Measurements from ENCODE around the gene NUDC.
A peak's percentile ranks its signal among the peaks of the same experiment; 100 is the strongest.
"Not testable (repeated sequence)": the region's sequence is repeated elsewhere in the genome, so short reads cannot be mapped to it uniquely, and the experiment has no call there.

NUDC gene

DNA sequence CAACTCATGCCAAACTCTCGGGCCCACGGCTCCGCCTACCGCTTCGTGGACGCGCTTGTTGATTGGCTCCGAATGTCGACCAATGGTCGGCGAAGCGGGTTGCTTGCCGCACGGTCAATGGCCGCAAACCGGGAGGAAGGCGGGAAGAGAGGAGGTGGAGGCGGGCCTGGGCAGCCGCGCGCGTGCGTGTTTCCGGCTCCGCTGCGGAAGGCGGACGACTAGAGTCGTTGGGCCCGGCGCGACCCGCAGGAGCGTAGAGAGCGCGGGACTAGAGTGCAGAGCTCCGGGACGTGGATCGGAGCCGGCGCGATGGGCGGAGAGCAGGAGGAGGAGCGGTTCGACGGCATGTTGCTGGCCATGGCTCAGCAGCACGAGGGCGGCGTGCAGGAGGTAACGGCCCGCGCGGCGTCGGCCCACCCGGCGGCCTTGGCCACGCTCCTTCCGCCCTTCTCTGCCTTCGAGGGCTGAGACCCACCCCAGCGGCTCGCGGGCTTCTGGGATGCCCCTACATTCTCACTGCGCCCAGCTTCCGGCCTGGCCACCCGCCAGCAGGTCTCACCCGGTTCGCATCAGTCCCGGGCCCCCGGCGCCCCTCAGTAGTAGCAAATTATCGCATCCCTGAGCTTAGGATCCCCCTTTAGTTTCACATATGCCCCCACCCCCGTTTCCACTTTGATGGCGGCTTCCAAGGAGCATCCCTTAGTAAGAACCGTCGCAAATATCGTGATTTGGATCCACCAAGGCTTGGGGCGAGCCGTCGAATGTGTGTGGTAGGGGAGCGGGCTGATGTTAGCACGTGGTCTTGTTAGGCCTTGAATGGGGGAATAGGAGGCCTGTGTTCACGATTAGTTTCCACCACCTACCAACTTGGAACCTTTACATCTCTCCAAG is at the start of gene NUDC:
Gene NUDC, plus strand, starts transcription at position 204 of the 891 bp plus-strand sequence. Its CDS starts 106 bp downstream, at position 310.
- DNase-seq: peak; percentile 95

DNA sequence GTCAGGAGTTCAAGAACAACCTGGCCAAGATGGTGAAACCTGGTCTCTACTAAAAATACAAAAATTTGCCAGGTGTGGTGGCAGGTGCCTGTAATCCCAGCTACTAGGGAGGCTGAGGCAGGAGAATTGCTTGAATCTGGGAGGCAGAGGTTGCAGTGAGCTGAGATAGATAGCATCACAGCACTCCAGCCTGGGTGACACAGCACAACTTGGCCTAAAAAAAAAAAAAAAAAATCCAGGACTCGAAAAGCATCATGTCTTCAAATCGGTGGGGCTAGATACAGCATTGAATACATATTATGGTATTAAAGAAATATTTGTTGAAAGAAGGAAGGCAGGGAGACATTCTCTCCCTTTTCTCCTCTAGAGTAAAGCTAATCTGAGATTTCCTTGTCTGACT is 48.4 kb upstream of the NUDC start:
- DNase-seq: not testable (repeated sequence)

DNA sequence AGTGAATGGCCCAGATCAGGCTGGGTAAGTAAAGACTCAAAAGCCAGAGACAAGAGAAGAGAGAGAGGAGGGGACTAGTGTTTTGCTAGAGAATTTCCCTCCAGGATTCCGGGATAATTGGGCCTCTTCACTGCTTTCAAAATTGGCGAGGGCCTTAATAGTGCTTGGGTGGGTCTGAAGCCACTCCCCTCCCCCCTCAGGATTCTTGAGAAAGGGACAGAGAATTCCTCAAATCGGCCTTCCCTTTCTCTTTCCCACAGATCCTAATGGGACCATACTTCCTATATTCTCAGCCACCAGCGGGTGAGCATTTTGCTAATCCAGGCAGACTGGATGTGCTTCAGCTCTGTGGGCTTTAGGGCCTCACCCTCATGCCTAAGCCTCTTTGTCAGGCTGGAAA is 46.6 kb upstream of the NUDC start:
- no peak for DNase-seq

DNA sequence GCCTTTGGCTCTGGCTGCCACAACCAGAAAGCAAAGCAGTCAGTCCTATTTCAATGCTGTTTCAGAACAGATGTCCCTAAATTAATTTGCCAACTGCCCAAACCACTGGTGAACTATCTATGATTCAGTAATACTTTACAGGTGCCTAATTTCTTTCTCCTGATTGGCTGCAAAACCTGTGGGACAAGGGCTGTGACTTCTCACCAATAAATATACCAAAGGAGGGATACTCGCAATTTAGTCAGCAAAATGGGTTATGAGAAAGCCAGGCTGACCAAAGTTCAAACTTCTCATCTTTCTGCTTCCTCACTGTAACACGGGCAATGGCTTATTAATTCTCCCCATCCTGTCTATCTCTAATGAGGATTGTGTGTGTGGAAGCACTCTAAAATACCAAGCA is 44.2 kb upstream of the NUDC start:
- DNase-seq: no peak

DNA sequence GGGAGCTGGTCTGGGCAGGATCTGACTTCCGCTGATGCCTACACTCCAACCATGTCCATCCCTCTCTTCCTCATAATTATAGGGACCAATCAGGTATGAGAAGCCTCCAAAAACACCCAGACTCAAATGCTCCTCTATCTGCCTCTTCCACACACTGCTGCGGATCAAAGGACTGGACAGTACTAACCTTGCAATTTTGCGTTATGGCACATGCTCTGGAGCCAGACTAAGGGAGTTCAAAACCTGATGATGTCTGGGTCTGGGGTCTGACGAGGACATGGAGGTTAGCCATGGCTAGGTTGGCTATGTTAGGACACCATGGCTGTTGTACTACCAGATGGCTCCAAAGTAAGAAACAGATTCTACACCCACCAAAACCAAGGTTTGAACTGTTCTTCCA is 41.8 kb upstream of the NUDC start:
- no peak for DNase-seq

DNA sequence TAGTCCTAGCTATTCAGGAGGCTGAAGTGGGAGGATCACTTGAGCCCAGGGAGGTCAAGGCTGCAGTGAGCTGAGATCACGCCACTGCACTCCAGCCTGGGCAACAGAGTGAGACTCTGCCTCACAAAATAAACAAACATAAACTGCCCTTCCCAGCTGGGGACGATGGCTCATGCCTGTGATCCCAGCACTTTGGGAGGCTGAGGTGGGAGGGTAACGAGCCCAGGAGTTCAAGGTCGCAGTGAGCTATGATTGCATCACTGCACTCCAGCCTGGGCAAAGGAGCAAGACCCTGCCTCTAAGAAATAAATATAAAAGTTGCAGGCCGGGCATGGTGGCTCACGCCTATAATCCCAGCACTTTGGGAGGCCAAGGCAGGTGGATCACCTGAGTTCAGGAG is 39.9 kb upstream of the NUDC start:
- not testable (repeated sequence) for DNase-seq

DNA sequence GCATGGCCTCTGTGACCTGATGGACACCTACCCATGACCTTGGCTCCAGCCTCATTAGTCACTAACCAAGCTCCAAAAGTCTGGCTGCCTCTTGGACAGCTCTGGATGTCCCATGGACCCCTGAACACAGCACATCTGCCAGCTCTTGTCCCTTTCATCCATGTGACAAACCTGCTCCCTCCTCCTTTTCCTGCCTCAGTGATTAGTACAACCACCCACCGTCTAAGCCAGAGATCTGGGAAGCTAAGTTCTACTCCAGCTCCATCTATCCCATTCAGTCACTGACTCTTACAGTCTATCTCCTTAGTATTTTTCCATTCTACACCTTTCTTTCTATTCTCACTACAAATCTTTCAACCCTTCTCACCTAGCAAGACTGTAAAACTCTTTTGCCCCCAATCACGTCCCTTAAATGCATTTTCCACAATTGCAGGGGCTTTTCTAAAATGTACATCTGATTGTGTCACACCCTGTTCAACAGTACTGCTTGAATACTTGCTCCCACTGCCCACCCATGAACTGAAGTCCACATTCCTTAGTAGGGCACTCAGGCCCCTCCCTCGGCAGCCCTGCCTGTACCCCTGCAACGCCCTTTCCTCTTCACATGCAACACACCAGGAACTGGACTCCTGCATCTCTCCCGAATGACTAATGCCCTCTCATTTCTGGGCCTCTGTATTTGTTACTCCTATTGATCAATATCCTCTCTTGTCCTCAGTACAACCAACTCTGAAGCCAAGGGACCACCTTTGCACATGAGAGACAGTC is 38.7 kb upstream of the NUDC start:
- DNase-seq: no peak

DNA sequence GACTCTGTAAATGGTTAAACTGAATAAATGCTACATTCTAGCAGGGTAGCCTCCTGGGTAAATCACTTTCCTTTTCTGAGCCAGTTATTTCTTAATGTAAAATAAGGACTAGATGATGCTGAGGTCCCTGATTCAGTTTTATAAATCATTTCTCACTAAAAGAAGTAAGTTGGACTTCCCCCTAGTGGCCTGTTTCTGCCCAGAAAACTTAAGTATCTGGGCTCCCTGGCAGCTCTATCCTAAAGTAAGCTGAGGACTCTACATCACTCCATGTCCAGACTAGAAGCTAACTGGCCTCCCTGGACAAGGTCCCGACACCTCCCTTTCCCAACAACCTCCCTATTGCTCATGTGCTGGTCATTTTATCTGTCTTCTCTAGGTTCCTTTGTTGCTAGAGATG is 34.4 kb upstream of the NUDC start:
- no peak for DNase-seq

DNA sequence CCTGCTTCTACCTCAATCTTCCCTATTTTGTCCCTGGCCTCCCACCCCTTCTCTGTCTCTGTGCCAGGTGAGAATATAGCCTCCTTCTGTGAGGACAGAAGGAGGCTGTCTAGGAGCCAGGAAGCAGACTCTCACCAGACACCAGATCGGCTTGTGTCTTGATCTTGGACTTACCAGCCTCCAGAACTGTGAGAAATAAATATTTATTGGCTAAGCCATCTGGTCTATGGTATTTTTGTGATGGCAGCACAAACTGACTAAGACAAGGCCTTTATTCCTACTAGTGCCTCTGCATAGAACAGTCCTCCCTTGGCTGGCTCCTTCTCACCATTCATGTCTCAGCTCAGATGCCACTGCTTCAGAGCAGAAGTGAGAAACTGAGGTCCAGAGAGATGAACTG is 33.3 kb upstream of the NUDC start:
- DNase-seq: no peak

DNA sequence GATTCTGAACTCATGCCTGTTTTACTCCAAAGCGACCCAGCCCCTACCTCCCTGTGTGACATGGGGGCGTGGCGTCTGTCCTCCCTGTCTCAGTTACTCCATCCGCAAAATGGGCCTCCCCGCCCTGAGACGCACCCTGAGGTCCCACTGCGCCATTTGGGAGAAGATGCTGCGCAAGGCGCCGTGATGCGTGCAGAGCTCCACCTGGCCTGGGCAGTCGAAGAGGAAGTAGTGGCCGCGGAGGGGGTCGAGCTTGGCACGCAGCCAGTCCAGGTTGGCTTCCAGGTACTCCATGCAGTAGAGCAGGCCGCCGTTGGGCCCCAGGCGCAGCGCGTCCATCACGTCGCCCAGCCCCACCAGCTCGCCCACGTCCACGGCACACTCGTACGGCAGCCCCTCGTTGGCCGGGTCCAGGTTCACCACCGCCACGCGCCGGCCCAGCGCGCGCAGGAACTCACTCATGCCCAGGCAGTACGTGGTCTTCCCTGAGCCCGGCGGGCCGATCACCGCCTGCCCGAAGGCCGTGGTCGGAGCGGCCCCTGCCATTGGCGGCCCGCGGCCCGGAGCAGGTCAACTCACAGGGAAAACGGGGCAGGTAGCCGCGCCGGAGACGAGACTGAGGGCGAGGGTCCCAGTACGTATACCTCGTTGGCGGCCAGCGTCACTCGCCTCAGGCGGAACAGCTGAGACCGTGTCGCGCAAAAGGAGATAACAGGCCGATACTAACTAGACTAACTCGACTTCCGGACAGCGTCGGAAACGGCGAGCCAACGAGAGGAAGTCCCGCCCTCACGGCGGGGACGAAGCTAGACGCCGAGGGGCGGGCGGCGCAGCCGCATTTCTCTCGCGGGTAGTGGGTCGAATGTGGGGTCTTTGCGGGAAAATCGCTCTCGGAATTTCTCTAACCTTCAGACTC is 31.7 kb upstream of the NUDC start, which contains the start of gene GPN2:
Gene GPN2, minus strand, starts transcription at position 733 of the 916 bp plus-strand sequence. Its CDS starts 187 bp downstream, at position 546.
- DNase-seq: peak; percentile 93

DNA sequence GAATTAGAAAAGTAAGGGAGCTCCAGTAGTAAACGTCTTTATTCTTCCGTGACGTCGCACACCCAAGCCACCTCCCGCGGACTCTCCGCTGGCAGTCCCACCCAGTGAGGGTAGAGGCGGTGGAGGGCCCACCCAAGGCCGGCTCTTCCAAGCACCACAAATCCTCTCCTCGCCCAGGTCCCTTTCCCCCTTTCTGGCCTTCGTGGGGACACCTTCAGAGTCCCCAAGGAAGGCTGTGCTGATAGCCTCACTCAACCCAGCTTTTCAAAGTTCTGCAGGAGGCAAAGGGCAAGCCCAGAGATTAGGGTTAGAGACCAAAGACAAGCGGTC is 31.1 kb upstream of the NUDC start:
- no peak for DNase-seq

DNA sequence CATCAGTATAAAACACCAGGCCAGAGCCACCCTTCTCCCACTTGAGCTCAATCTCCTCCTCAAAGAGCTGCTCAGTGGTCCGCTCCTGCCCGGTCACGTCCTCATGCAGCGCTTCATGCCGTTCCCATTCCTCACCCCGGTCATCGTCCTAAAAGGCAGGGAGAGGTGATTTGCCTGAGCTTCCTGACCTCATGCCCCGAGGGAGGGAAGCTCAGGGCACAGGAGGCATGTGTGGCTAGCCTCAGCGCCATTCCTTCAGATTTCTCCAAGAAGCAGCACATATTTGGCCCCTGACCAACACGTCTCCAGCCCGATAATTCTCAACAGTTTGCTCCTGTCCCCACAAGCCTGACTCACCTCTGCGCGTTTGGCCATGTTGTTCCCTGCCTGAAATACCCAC is 27.3 kb upstream of the NUDC start:
- no peak for DNase-seq

DNA sequence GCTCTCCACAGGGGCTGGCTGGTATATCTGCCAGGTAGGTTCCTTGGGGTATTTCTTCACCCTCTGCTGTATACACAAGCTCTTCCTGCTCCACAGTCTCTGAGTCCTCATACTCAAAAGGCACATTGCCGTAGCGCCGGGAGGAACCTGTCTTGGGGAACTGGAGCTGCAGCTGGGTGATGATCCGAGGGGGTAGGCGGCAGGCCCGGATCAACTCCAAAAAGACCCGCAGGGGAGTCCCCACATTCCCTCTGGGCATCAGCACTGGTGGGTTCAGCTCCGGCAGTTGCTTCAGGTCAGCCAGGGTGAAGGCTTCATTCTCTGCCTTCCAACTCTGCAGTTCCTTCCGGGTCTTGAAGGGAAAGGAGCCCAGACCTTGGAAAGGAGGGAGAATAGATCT is 24.2 kb upstream of the NUDC start:
- DNase-seq: no peak

DNA sequence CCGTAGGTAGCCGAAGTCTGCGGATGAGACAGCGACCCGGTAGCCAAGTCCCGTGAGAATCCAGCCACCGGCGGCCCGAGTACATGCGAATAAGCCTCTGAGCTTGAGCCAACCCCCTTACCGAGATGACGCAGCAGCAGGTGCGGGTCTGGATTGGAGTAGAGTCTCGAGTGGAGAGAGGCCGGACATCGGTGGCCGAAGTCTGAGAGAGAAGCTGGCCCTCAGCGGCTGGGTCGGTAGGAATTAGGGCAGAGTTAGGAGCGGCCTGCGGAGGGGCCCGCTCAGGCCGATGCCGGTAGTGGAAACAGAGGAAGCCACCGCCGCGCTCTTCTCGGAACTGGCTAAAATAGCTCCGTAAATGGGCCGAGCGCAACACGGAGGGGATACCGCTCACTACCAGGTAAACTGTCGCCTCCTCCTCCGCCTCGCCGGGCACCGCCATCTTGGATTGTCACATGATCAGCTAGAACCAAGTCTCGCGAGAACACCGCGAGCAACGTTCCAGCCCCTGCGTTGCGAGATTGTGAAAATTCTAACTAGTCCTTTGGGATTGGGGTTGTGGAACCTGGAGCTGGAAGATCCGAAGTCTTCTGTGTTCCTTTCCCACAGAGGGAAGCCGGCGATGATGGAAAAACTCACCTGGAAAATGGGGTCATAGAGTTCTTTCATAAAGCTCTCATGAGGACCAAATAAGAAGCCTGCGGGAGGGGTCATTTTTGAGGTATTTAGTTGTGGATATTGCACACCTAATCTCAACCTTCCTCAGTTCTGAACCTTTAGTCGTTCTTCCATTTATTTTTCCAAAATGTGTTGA is 21.3 kb upstream of the NUDC start, which contains the start of gene GPATCH3:
Gene GPATCH3, minus strand, starts transcription at position 467 of the 814 bp plus-strand sequence. Its CDS starts 25 bp downstream, at position 442.
- DNase-seq: peak; percentile 94

DNA sequence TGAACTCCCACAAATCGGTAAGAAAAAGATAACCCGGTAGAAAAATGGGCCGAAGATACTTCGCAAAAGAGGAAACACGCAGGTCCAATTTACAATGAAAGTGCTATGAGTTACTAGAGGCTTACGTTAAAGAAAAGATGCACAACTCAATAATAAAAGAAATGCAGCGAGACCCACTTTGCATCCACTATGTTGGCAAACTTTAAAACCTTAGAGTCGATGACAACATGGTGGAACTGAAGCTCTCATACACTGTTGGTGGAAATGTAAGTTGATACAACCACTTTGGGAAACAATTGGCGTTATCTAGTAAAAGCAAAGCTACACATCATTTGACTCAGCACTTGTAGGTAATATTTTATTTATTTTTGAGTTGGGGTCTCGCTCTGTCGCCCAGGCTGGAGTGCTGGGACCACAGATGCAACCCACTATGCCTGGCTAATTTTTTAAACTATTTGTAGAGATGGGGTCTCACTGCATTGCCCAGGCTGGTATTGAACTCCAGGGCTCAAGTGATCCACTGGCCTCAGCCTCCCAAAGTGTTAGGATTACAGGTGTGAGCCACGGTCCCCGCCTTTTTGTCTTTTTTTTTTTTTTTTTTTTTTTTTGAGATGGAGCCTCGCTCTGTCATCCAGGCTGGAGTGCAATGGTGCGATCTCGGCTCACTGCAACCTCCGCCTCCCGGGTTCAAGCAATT is 20.6 kb upstream of the NUDC start:
- DNase-seq: no peak

DNA sequence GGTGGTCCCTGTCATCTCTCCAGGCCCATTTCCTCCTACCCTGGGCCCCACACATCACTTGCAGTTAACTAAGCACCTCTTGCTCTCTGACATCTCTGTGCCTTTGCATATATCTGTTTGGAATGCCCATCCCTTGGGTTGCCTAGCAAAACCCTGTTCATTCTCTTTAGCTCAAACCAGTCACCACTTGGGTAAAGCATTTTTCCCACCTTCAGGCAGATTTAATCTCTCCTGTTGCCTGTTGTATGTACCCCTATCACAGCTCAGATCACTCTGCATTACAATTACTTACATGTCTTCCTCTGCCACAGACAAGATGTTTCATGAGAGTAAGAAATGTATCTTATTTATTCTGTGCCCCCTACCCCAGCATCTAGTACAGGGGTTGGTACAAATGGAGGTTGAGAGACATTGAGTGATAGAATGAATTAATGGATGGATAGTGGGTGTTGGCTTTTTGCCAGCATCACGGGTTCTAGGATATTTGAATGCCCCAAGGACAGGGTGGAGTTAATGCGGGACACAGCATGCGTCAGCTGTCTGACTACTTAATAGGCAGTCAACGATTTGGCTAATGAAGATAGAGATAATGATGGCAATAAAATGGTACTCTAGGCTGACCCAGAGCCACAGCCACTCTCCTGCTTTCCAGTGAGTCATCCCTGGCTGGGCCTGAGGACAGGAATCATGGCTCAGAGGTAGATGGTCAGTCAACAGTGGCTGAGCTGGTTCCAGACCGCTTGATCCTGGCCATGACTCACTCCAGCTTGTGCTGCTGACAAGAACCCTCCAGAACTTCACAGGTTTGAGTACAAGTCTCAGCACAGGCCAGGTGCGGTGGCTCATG is 14.2 kb upstream of the NUDC start:
- DNase-seq: no peak

DNA sequence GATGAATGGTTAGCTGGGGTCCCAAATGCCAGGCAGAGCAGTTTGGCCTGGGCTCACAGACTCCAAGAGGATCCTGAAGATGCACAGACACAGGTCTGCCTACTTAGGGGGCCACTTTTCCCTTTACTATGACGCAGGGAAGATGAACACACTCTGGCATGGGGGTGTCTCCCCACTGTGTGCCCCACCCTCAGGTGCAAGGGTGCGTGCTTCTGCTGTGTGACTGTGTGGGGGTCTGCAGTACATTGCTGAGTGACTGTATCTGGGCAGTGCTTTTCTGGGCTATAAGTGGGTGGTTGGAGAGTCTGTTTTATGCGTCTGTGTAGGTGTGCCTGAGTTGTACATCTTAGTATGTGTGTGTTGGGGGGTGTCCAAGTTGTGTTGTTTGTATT is 11.6 kb upstream of the NUDC start:
- DNase-seq: no peak

DNA sequence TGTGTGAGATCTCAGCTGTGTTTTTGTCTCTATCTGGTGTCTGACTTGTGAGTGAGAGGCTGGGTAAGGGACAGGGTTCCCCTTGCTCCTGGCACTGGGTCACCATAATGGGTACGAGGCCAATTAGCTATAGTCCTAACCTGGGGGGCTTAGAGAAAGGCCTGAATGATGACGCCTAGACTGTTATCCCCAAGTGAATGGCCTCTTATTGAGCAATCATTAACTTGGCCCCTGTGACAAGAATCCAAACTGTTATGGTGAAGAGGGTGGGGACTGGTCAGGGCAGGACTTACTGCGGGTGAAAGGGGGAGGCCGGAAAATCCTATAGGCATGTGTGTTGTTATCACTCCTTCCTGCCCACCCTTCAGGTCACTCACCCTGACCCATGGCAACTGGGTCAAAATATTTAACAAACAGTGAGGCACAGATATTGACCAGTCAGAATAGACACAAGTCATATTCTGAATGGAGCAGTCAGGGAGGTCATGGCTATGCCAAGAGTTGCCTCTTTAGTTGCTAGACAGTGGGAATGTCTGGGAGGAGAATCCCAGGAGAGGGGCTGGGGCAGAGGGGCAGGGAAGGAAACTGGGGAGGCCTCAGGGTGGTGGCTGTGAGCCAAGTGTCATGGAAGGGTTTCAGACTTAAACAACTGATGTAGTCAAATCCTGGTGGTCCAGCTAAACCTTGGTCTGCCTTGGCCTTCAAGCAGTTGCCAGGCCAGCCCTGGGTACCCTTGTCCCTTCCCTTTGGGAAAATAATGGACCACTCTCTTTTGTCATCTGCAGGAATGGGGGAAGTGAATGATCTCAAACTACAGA is 11.0 kb upstream of the NUDC start:
- DNase-seq: no peak

DNA sequence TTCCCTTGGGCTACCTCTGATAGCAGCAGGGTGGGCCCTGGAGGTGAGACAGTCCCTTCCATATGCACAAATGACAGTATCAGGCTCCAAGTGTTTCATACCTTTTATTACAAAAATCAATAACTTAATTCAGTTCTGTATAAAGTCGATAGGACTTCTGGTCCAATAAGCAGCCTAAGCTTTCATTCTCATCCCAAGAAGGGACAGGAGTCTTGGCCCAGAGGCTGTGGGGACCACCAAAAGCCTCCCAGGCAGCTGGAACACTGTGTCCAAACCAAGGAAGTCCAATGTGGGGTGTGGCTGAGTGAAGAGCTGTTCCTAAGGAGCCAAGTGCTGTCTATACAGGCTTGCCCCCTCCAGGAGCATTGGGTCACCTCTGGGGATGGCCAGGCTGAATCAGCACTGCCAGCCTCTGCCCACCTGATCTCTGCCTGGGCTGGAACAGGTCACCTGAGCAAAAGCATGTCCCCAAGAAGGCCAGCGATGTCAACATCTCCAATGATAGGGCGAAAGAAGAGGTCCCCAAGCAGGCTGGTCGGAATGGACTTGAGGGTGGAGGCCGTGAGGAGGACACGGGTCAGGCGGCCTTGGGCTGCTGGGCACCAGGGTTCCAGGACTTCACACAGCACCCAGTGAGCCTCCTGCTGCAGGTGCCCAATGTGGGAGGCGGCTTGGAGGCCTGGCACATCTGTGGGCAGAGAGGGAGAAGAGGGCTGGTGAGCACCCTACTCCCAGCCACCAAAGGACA is 10.0 kb upstream of the NUDC start:
- DNase-seq: no peak
